Middle frontal gyrus (tissue), 1 donor: Measurements from ENCODE around the gene PACSIN2.

Experiments
- DNase-seq: peaks from one replicate; pipeline ENCODE4 v3.0.0-alpha.2; 2015; ENCODE audit warnings: low spot score; ENCODE audit errors: extremely low spot score

PACSIN2 gene

DNA sequence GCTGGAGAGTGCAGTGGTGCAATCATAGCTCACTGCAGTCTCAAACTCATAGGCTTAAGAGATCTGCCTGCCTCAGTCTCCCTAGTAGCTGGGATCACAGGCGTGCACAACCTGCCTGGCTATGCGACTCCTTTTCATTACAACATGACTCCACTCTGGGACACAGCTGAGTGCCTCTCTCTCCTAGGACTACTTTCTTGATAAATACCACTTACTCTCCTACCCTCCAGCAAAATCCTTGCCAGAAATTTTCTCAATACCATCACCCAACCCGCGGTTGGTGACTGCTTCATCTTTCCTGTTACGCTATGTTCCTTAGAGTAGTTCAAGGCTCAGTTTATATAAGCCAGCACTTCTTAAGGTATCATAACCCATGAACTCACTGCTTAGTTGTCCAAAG lies 184.8 kb downstream of the PACSIN2 start:
- no peak for DNase-seq

DNA sequence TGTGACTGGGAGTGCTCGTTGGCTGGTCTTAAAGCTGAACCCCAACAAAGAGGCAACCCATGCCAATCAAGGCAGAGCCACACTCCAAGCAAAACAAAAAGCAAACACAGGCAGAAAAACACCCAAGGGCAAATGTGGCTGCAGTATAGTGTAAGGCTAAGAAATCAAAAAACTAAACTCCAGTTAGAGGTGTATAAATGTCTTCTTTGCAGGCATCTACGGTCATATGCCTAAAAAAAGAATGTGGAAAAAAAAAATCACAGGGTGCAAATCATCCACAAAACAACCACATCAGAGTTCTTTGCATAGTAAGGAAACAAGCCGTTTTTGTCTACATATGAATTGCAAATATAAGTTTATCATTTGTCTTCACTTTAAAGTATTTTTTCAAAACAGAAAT lies 185.6 kb downstream of the PACSIN2 start:
- no peak for DNase-seq

DNA sequence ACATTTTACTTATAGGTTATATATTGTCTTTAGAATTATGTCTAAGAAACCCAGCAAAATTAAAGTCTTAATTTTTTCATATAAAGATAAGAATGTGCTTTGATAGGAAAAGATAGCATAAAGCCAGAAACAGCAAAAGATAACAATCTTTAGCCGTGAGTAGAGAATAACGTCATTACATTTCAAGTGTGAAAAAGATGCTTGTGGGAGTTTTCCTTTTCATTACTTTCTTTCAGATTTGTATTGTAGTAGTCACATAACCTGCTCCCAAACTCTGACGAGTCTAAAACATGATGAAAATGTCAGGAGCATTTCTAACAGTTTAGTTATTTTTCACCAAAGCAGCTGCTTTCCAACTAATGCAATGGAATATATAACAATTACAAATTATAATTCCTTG lies 189.2 kb downstream of the PACSIN2 start:
- no peak for DNase-seq

DNA sequence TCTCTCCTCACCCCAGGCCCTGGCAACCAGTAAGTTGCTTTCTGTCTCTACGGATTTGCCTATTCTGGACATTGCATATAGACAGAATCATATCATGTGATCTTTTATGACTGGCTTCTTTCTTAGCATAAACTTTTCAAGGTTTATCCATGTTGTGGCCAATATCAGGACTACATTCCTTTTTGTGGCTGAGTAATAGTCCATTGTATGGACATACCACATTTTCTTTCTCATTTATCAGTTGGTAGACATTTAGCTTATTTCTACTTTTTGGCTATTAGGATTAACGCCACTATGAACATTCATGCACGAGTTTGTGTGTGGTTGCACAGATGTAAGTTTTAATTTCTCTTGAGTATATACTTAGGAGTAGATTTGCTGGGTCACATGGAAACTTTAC lies 193.6 kb downstream of the PACSIN2 start:
- DNase-seq: no peak

DNA sequence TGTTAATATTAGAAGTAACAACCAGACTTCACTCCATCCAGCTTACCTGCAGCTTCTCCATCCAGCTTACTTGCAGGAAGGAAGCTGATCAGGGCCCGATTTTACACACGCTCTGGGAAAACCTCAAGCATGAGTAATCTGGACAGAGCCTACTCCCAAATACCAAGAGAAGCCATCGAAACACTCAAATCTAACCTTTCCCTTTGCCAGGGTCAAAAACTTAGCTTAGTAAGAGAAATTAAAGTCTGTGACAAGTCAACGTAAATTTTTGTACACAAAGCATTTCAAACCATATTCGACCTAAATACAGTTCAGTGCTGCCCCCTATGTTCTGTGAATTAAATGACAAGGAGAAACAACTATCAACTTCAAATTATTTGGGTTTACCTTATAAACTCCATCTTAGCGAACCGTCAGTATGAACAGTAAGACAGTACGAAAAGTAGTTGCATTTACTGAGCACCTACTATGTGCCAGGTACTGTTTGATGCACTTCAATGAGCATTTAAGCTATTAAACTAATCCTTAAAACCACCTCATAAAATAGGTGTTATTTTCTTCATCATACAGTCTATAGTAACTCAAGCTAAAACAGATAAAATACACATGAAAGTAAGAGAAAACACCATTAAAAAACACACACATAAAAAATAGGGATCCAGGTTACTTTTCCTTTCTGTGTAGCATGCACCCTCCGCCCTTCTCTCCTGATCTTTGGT lies 194.7 kb downstream of the PACSIN2 start:
- DNase-seq: no peak
